GM18505 (cell line): ENCODE measurements around the gene PPP1R1B.

Experiments used
- ATAC-seq: cut with Tn5 transposase; IDR thresholded peaks from one replicate; pipeline ENCODE4 v1.9.1; 2021; ENCODE audit not compliant: unreplicated experiment
- POLR2A ChIP-seq: IDR thresholded peaks from 4 replicates; pipeline ENCODE4 v1.6.1; 2011; ENCODE audit warnings: borderline replicate concordance; ENCODE audit not compliant: insufficient read depth, insufficient read length; ENCODE audit errors: extremely low read depth

PPP1R1B gene

GRCh38 chr17:39674702-39675389, 48.1 kb downstream of the PPP1R1B start:
- no peak for TF ChIP-seq POLR2A
- no peak for ATAC-seq

DNA sequence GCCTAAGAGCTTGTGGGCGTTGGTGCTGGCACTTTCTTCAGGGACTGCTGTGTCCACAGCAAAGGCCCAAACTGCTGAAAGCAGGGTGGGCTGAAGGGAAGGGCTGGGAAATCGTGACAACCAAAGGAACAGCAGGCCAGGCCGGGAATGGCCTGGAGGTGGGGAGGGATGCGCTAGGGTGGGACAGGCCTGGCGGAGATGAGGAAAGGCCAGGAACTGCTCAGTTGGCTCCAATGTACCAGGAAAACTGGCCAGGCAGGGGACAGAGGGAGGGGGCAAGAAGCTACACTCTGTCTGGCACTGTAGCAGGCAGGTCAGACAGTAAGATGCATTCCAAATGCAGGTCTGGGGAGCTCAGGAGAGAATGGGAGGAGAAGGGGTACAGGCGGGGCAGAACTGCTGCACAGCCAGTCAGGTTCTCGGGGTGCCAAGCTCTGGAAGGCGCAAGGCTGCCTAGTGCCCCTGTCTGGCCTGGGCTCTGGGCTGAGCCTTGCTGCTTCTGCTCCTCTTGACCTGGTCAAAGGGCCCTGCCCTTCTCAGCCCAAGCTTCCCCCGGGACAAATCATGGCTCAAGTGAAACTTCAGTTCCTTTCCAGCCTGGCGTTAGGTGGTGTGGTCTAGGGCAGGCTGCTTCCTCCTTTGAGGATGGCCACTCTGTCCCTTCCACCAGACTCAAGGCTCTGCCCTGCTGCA, 48.8 kb downstream of the PPP1R1B start:
- no peak for ATAC-seq
- no peak for TF ChIP-seq POLR2A

DNA sequence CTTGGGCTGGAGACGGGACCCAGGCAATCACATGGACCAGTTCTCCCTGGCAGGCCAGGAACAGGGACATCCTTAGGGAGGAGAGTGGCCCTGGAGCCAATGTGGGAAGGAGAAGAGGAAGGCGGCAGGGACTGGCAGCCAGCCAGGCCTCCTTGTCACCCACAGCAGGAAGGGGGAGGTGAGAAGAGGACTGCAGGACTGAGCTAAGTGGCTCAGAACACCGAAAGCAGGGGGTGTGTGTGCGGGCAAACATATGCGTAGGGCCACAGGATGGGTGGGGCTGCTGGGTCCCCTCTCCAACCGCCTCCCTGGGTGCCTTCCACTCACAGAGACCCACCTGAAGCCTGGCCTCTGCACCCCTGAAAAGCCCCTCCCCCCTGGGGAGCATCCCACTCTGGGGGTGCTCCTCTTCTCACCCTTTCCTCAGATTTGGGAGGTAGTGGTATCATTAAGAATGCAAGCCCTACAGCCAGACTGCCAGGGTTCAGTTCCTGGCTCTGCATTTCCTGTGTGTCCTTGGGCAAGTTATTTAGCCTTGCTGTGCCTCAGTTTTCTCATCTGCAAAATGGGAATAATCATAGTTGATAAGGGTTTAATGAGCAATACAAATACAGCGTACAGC, 49.6 kb downstream of the PPP1R1B start:
- no peak for TF ChIP-seq POLR2A
- no peak for ATAC-seq

- TF ChIP-seq POLR2A = no peak
- ATAC-seq = no peak
Measured at GRCh38 chr17:39677072-39677471, 50.3 kb downstream of the PPP1R1B start.

- no peak for ATAC-seq
- TF ChIP-seq POLR2A = no peak
Measured at GRCh38 chr17:39677542-39678339, 51.0 kb downstream of the PPP1R1B start.

DNA sequence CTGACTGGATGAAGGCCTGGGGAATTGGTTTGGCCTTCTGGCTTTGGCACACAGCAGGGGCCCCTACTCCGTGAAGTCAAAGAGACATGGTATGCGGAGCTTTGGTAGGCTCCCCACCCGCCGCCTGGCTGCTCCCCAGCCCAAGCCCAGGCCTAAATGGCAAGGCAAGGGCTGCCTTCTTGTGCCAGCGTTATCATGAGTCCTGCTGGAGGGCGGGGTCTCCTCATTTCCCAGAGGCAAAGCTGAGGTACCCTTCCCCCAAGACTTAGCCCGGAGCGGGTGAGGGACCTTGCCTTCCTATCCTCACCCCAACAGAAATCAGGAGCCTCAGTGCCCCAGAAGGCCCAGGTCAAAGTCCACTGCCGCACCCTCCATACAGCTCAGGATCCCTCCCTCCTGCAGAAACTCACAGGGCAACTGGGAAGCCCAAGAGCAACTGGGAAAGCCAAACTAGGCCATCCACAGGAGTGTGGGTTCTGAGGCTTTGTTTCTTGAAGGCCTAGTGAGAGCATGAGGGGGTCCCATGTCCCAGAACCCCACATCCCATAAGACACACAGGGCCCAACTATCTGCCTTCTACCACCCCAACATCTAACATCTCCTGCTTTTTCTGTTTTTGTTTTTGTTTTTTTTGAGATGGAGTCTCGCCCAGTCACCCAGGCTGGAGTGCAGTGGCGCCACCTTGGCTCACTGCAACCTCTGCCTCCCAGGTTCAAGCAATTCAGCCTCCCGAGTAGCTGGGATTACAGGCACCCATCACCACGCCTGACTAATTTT, 51.8 kb downstream of the PPP1R1B start:
- ATAC-seq = no peak
- no peak for TF ChIP-seq POLR2A

DNA sequence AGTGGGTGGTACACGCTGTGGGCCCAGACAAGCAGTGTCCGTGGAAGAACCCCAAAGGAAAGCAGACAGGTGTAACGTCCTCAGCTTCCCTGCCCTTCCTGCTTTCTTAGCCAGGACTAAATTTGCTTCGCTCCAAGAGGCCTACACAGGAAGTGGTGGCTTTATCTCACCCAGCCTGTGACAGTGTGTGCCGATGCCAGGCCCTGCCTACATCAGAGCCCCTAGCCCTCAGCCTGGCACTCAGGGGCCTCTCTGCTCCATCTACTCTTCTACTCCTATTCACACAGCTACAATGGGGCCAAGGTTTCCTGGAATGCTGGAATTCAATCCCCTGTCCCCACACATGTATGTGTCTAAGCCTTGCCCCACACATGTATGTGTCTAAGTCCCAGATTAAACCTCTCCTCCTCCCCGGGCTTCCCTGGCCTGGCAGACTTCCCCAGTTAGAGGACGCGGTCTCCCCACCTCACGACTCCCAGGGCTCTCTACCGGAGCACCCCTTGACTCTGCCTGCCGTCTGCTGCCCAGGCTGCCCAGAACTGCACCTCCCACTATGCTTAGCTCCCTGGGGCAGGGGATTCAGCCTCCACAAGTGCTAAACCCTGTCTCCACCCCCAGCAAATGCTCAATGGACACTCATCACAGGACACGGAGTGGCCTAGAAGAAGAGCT, 52.9 kb downstream of the PPP1R1B start:
- ATAC-seq = no peak
- TF ChIP-seq POLR2A = no peak

- ATAC-seq = no peak
- TF ChIP-seq POLR2A = no peak
Measured at GRCh38 chr17:39683295-39683939, 56.7 kb downstream of the PPP1R1B start.

DNA sequence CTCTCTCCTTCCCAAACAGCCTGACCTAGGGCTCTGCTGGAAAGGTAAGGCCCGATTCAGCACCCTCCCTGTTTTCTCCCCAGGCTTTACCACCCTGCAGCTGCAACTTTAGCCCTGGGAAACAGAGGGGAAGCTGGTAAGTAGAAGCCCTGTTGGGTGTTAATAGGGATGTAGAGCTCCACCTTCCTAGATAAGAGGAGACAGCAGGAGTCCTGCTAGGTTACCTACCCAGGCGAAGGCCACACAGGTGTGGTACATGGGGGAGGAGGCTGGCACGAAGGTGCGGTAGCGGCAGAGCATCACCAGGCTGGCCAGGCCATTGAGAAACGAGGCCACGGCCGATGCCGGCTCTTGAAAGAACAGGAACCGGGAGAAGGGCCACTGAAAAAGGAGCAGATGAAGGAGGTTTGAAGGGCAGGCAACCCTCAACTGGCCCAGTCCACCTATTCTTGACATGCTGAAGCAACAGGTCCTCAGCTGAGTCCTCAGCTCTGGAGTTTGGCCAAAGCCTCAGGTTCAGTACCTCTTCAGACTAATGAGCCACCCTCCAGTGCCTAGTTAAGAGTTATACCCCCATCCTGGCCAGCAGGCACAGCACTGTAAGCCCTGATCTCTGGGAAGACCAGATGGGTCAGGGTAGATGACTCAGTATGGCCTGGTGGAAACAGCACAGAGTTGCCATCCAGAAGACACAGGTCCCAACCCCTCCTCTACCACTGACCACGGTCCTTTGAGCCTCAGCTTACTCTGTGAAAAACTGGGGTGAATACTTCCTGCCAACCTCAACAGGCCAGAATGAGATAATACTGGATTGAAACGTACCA, 57.8 kb downstream of the PPP1R1B start:
- TF ChIP-seq POLR2A = no peak

More for the DNA sequence above, 57.8 kb downstream of the PPP1R1B start:
- no peak for ATAC-seq
